HG03442 (cell line): ENCODE measurements around the gene B4GALNT2.
"Not testable (repeated sequence)": the region's sequence is repeated elsewhere in the genome, so short reads cannot be mapped to it uniquely, and the experiment has no call there.

Experiments
- ATAC-seq: cut with Tn5 transposase; IDR thresholded peaks from one replicate; pipeline ENCODE4 v1.9.1; 2021; ENCODE audit warnings: mild to moderate bottlenecking, moderate library complexity; ENCODE audit not compliant: unreplicated experiment

The B4GALNT2 gene, protein sequence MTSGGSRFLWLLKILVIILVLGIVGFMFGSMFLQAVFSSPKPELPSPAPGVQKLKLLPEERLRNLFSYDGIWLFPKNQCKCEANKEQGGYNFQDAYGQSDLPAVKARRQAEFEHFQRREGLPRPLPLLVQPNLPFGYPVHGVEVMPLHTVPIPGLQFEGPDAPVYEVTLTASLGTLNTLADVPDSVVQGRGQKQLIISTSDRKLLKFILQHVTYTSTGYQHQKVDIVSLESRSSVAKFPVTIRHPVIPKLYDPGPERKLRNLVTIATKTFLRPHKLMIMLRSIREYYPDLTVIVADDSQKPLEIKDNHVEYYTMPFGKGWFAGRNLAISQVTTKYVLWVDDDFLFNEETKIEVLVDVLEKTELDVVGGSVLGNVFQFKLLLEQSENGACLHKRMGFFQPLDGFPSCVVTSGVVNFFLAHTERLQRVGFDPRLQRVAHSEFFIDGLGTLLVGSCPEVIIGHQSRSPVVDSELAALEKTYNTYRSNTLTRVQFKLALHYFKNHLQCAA

DNA sequence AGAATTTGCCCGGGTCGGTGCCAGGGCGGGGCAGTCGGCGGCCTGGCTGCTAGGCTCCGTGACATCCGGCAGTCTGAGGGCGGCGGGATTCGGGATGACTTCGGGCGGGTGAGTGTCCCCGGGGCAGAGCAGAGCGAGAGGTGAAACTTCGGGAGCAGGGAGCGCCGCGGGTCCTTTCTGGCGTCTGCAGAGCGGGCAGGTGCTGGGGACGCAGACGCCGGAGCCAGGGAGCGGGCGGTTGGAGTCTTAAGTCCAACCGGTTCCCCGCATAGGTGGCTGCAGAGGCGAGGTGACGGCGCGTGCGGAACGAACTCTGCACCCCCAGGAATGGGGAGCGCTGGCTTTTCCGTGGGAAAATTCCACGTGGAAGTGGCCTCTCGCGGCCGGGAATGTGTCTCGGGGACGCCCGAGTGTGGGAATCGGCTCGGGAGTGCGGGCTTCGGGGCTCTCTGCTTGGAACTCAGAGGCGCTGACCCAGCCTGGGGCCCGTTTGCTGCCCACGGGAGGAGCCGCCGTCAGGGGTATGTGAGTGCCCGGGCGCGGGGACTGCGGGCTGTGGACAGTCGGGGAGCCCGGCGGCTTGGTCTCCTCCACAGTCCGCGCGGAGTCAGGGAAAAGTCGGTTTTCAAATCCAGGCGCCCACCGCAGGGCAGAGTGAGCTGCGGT is at the start of gene B4GALNT2:
Gene B4GALNT2, plus strand, starts transcription at position 71 of the 666 bp plus-strand sequence. Its CDS starts 24 bp downstream, at position 95.
- no peak for ATAC-seq

DNA sequence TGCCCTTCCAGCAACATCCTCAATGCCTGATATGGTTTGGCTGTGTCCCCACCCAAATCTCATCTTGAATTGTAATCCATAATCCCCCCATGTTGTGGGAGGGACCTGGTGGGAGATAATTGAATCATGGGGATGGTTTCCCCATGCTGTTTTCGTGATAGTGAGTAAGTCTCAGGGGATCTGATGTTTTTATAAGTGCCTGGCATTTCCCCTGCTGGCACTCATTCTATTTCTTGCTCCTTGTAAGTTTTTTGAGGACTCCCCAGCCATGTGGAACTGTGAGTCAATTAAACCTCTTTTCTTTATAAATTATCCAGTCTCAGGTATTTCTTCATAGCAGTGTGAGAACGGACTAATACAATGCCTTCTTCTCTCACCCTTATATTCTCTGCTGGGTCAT is 47.5 kb upstream of the B4GALNT2 start:
- not testable (repeated sequence) for ATAC-seq

DNA sequence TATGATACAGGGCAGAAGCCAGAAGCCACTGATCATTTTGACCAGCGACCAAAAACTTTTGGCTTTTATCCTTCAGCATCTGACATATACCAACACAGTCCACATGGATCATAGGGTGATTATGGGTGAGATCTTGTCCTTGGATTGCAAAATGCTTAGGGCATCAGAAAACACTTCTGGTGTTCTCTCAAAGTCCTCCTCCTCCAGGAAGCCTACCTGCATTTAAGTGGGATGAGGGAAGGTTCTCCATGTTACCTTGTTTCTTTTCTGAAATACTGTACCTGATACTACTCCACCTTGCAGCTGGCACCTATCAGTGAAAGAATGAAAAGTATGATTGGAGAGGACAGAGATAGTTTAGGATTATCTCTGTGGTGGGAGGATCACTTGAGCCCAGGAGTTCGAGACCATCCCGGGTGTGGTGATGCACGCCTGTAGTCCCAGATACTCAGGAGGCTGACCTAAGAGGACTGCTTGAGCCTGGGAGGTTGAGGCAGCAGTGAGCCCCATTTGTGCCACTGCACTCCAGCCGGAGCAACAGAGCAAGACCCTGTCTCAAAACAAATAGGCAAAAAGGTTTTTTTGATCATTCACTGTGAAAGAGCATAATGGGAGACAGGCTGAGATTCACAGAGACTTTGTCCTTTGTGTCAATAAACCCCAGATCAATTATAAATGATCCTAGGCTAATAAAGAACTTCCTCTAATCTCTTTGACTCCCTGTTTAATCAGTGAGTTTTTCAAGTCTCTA is 46.8 kb upstream of the B4GALNT2 start:
- no peak for ATAC-seq

DNA sequence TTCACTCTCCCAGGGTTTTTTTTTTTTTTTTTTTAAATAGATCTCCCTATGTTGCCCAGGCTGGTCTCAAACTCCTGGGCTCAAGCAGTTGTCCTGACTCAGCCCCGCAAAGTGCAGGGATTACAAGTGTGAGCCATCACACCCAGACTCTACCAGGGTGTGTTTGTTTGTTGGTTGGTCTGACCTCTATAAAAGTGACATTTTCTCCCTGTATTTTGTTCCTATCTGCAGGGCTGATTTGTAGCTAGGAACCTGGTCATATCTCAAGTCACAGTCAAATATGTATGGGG is 46.3 kb upstream of the B4GALNT2 start:
- ATAC-seq, result no peak

DNA sequence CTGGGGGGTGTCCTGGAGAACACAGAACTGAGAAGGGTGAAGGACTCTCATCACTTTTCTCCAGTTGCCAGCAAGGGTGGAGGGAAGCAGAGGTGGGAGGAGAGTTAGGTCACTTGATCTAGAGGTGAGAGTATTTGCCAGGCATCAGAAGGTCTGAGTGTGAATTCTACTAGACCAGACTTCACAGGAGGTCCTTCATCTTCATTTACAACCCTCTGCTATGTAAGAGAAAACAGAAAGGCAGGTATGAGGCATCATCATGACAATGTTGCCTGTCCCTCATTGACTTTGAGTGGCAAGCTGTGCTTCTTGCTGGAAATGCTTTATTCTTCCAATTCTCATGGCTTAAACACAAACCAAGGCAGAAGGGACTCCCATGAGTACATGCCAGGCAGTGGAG is 45.9 kb upstream of the B4GALNT2 start:
- ATAC-seq, result no peak

DNA sequence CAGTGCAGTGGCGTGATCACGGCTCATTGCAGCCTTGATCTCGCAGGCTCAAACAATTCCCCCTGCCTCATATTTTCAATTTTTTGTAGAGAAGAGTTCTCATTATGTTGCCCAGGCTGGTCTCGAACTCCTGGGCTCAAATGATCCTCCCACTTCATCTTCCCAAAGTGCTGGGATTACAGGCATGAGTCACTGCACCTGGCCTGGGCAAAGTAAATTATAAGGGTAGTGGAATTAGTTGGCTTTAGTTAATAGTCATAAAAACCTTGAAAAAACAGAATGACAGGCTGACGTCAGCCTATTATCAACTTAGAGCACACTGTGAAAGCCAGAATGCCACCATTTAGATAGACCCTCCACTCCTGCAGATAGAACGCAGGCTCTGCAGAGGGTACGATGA is 43.5 kb upstream of the B4GALNT2 start:
- ATAC-seq, result no peak

DNA sequence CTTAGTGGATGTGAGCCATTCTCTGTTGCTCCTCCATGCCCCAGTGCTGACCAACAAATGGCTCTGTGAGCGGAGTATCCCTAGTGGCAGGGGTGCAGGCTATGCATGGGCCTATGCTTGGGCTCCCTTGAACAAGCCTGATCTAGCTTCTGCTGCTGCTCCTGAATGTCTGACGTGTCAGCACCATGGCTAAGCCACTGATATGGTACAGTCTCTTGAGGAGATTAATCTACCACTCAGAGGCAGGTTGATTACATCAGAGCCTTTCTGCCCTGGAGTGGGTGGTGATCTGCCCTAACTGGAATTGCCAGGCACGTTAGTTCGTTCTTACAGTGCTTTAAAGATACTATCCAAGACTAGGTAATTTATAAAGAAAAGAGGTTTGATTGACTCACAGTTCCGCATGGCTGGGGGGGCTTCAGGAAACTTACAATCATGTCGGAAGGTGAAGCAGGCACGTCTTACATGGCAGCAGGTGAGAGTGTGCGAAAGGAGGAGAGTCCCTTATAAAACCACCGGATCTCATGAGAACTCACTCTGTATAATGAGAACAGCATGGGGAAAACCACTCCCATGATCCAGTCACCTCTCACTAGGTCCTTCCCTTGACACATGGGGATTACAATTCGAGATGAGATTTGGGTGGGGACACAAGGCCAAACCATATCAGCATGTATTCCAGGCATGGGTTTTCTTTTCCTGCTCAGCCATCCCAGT is 41.5 kb upstream of the B4GALNT2 start:
- ATAC-seq, result no peak

DNA sequence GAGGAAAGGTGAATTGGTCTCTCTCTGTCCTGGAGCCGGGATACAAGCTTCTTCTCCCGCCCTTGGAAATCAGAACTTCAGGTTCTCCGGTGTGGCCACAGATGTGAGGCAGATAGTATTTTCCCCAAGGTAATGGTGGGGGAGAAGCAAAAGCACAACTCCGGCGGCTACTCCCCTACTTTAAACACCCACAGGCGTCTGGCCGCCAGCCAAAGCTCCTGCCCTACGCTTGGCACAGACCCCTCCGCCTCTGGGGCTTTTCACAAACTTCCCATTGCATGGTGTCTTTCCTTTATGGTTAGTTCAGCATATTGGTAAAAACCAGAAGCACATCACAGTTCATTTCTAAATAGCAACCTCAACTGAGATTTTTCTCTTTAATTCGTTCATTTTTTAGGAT is 39.4 kb upstream of the B4GALNT2 start:
- no peak for ATAC-seq

DNA sequence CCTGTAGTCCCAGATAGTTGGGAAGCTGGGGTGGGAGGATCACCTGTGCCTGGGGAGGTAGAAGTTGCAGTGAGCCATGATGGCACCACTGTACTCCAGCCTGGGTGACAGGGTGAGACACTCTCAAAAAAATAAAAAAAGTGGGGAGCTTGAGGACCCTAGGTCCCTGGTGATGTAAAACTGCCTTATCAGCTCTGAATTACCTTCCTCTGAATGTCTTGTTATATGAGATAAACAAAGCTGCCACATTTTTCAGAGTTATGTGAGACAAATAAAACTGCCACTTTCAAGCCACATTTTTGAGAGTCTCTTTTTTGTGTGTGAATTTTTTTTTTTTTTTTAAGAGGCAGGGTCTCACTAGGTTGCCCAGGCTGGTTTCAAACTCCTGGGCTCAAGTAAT is 32.0 kb upstream of the B4GALNT2 start:
- ATAC-seq, result no peak

DNA sequence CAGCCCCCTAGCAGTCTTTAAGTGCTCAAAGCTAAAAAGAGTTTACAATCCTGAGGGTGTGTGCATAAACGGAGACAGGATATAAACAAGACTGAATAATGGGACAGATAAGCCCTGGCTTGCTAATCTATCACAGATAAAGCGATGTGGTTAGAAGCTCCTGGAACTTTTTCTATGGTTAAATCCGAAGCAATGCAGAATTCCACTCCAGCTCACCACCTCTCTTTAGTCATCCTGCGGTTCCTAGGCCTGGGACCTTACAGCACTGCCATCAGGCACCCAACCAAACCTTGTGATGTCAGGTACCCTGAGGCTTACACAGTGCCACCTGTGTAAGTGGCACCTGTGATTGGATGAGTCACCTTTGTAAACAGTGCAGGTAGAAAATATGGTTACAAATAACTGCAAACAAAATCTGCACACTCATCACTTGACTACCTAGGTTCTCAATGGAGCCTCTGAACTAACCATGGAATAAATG is 31.5 kb upstream of the B4GALNT2 start:
- ATAC-seq, result no peak

DNA sequence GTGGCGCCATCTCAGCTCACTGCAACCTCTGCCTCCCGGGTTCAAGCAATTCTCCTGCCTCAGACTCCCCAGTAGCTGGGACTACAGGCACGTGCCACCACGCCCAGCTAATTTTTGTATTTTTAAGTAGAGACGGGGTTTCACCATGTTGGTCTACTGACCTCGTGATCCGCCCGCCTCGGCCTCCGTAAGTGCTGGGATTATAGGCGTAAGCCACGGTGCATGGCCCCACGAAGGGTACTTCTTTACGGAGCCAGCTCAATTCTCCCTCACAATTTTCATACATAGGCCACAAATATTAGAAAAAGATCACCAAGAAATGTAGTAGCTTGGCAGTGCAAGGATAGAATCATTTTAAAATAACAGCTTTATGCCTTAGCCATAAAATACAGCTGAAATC is 29.2 kb upstream of the B4GALNT2 start:
- not testable (repeated sequence) for ATAC-seq

DNA sequence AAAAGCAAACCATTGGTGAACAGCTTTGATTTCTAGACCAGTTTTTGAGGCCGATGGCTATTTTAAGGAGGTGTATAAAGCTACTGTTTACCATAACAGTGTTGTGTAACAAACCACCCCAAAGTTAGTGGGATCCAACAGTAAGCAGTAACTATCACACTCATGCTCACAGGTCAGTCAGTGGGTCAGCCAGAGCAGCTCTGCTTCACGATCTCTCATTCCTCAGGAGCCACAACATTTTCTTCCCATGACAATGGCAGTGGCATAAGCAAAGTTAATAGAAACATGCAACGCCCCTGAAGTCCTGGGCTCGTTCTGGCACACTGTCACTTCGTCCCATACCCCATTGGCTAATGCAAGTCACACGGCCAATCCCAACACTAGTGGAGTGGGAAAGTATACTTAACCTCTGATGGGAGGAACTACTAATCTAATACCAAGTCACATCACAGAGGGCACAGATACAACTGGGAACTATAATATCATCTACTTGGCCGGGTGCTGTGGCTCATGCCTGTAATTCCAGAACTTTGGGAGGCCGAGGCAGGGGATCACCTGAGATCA is 28.0 kb upstream of the B4GALNT2 start:
- no peak for ATAC-seq

DNA sequence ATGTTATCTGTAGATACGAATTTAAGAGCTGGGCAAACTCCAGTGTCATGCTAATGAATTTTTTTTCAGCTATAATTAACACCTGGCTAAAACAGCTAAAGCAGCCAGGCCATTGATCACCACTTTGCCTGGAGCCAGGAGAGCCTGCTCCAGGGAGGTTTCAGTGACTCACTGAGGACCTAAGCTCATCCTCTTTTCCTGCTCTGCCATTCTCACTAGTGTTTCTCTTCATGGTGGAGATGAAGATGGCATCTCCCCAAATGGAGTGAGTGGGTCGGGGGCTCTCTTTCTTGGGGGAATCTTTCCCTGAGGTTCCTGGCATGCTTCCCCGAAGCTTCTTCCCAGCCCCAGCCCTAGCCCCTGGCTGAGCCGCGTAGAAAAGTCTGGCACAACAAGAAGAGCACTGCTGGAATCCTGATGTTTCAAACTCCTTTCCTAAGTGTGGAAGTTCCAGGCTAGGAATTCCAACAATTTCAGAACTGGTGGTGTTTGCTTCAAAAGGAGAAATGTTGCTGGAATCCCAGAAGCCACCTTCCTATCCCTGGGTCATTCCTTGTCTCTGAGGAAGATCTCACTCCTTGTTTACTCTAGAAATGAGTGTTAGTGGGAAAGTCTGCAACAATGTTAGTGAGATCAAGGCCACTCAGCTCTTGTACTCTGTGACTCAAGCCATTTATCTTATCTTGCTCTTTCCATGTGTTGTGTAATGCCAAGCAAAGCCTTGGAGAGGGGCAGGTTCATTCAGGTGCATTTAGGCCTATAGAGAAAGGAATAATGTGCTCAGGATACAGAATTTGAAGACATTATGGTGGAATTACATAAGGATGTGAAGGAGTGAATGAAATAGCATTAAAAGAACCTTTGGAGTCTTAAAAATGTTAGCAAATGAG is 26.0 kb upstream of the B4GALNT2 start:
- ATAC-seq, result no peak

DNA sequence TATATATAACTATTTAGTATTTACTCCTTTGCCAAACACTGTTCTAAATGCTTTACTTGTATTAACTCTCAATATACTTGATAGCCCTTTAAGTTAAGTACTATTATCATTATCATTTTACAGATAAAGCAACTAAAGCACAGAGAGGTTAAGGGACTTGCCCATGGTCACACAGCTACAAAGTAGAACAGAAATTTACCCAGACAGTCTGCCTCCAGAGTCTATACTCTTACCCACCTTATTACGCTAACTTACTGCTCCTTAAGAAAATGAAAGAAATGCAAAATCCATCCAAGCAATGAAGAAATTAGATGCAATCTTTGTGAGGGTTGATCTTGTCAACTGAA is 25.4 kb upstream of the B4GALNT2 start:
- ATAC-seq, result no peak

DNA sequence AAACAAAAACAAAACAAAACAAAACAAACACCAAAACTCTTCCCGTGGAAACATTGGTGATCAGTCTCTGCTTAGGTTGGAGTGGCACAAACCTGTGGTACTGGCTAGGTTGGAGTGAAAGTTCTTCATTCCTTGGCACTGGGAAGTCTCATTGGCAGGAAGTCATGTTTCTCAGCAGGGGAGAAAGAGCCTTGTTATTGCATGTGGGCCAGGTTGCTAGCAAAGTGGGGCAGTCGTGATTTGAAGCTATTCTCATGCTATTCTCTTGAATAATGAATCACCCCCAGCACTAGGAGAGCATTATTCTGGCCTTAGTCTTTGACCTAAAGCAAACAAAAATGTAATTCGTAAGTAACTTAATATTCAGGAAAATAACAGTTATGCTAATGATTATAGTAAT is 24.3 kb upstream of the B4GALNT2 start:
- ATAC-seq, result no peak

DNA sequence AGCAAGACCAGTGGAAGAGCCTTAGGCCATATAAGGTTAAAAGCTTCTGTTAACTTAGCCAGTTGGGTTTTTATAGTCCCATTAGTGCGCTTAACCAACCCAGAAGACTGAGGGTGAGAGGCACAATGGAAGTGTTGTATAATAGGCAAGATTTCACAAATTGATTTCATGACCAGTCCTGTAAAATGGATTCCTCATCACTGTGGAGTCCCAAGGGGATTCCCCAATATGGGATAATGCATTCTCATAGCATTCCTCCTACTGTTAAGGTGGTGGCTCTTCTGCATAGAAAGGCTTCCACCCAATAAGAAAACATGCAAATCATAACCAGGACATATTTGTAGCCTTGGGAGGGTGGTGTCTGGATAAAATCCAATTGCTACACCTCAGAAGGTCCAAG is 22.1 kb upstream of the B4GALNT2 start:
- no peak for ATAC-seq

DNA sequence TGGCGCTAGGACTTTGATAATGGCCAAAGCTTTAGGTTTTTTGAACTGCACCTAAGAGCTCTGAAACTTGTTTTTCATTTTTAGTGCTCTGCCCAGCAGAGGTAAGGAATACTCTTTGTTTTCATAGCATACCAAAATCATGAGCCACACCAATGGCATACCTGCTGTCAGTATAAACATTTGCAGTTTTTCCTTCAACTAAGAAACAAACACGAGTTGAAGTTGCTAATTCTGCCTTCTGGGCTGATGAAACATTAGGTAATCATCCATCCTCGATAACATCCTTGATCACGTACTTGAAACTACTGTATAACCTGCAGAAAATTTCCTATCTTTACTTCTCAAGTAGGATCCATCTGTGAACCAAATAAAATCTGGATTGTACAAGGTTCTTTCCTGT is 20.6 kb upstream of the B4GALNT2 start:
- ATAC-seq, result no peak

DNA sequence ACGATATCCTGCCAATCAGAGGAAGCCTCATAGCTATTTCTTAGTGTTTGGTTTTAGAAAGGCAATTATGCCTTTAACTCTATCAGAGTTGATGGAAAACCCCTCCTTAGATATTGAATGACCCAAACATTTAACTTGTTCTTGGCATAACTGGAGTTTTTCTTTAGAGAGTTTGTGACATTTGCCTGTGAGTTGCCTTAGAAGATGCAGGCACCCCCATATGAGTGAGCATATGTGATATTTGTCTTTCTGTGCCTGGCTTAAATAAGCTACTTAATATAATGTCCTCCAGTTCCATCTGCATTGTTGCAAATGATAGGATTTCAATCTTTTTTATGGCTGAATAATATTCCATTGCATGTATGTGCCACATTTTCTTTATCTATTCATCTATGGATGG is 19.6 kb upstream of the B4GALNT2 start:
- ATAC-seq, result no peak

DNA sequence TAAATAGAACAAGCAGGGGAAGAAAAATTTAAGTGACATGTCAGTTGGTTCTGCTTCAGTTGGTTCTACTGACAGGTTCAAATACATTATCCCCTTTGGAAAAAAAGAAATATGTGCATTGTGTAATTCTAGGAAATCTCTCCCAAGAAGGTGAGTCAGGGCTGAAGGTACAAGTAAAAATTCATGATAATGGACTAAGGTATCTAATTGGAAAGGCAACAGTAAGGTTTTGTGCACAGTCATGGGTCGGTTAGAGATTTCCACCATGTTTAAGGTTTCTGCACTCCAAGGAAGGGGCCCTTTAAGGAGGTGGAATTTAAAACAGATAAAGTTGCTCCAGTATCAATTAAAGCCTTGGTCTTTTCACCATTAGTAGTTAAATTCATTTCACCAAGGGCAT is 17.9 kb upstream of the B4GALNT2 start:
- ATAC-seq, result no peak
